Stimulated activated CD8-positive, alpha-beta memory T cell treated with anti-CD3 and anti-CD28 coated beads, Interleukin-12 subunit alpha, Interleukin-12 subunit beta, amount 100 ng/mL, for 1 hour (primary cell): ENCODE measurements around the gene CCDC141.
"Not testable (repeated sequence)": the region's sequence is repeated elsewhere in the genome, so short reads cannot be mapped to it uniquely, and the experiment has no call there.

ENCODE experiments used
- DNase-seq: peaks from one replicate; pipeline ENCODE4 v3.0.0-alpha.2; 2020; ENCODE audit warnings: low read depth

Gene CCDC141, protein sequence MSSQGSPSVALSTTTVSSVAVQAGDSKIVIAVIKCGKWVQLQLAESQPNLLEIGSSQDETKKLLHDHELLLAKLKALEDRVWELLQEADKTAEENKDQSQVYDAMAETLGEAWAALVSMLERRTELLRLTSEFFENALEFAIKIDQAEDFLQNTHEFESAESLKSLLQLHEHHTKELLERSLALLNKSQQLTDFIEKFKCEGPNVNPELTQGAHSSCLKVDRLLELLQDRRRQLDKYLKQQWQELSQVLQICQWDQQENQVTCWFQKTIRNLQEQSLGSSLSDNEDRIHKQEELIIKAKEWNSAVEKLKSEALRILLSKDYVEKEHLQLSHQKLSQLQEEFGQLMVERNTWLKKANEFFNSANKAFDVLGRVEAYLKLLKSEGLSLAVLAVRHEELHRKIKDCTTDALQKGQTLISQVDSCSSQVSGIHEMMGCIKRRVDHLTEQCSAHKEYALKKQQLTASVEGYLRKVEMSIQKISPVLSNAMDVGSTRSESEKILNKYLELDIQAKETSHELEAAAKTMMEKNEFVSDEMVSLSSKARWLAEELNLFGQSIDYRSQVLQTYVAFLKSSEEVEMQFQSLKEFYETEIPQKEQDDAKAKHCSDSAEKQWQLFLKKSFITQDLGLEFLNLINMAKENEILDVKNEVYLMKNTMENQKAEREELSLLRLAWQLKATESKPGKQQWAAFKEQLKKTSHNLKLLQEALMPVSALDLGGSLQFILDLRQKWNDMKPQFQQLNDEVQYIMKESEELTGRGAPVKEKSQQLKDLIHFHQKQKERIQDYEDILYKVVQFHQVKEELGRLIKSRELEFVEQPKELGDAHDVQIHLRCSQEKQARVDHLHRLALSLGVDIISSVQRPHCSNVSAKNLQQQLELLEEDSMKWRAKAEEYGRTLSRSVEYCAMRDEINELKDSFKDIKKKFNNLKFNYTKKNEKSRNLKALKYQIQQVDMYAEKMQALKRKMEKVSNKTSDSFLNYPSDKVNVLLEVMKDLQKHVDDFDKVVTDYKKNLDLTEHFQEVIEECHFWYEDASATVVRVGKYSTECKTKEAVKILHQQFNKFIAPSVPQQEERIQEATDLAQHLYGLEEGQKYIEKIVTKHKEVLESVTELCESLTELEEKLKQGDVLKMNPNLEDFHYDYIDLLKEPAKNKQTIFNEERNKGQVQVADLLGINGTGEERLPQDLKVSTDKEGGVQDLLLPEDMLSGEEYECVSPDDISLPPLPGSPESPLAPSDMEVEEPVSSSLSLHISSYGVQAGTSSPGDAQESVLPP (N-terminal part only)

DNA sequence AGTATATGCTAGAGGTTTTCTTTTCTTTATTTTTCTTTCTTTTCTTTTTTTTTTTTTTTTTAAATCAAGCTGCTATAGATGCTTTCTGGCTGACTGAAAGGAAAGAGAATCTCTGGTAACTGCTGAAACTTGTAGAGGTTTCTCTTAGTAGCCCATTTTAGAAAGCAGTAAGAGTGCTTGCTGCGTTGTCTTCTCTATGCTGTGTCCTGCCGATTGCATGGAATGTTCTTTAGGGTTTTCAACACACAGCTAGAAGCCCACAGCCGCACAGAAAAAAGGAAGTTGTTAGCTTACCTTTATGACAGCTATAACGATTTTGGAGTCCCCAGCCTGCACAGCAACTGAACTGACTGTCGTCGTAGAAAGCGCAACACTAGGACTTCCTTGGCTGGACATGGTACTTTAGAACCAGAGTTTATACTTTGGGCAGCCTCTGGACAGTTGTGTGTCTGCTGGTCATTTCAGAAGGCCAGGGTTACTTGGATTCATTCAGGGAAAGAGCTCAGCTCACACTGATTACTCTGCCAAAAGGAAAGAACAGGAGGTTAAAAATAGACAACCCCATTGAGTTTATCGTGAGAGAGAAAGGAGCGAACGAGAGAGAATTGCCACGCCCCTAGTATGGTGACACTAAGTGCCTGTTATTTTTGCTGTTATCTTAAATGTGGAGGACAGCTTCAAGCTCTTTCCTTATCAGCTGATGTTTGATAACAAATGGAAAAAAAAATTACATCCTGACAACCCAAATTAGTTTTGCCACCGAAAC, at the start of gene CCDC141:
Gene CCDC141, minus strand, starts transcription at position 592 of the 766 bp plus-strand sequence. Its CDS starts 196 bp downstream, at position 396.
- DNase-seq, result no peak

DNA sequence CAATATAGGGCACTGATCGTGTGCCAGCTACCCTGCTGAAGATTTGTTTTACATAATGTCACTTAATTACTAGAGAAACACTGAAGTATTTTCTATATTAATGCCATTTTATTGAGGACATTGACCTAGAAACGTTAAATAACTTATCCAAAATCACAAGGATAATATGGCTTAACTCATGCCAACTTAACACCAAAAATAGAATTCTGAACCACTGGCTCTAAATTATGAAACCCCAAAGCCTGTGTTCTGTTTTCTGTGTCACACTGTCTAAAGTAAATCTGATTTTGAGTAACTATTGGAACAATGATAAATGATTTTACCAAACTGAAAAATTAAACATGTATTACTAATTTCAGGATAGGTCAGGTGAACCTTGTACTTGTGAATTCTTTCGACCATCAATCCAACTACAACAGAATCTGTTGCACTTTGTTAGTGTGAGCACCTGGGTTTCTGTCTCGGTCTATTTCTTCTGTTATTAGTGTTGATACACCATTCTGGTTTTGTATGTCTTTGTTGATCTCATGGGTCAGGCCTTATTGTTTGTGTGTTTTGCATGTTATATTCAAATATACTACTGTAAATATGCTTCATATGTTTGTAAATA, 48.2 kb upstream of the CCDC141 start:
- no peak for DNase-seq

DNA sequence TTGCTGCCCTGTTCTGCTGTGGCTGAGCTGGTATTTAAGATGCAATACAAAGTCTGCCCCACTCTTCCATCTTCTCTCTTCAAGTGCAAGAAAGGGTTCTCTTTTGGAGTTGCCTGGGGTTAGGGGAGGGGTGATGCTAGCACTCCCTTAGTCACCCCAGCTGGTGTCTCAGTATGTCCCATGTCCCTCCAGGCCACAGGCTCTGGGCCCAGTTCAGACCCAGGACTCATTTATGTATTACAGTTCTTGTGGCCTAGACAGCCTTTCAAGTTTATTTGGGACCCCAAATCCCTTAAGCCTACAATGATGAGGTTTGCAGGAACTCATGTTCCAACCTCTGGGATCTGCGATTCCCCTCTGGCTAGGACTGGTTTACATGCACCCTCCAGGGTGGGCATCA, 47.2 kb upstream of the CCDC141 start:
- DNase-seq, result no peak

DNA sequence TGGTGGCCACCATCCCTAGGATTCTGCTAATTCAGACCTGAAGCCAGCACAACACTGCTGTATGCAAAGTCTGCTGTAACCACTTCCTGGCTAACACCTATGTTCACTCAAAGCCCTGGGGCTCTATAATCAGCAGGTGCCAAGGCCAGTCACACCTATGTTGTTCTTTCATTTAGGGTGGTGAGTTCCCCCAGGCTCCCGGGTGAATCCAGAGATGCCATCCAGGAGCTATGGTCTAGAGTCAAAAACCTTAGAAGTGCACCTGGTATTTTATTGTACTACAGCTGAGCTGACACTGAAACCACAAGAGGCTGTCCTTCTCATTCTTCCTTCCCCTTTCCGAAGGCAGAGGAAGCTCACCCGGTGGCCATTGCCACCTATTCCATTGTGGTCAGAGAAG, 46.2 kb upstream of the CCDC141 start:
- DNase-seq, result no peak

DNA sequence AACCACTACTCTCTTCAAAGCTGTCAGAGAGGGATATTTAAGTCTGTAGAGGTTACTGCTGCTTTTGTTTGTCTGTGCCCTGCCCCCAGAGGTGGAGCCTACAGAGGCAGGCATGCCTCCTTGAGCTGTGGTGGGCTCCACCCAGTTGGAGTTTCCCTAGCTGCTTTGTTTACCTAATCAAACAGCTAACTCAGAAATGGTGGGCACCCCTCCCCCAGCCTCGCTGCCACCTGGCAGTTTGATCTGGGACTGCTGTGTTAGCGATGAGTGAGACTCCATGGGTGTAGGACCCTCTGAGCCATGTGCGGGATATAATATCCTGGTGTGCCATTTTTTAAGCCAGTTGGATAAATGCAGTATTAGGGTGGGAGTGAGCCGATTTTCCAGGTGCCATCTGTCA, 43.0 kb upstream of the CCDC141 start:
- DNase-seq, result not testable (repeated sequence)

DNA sequence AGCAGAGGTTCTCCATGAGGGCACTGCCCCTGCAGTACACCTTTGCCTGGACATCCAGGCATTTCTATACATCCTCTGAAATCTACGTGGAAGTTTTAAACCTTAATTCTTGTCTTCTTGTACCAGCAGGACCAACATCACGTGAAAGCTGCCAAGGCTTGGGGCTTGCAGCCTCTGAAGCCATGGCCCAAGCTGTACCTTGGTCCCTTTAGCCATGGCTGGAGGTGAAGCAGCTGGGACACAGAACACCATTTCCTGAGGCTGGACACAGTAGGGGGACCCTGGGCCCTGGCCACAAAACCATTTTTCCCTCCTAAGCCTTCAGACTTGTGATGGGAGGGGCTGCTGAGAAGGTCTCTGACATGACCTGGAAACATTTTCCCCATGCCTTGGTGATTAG, 32.8 kb upstream of the CCDC141 start:
- no peak for DNase-seq

DNA sequence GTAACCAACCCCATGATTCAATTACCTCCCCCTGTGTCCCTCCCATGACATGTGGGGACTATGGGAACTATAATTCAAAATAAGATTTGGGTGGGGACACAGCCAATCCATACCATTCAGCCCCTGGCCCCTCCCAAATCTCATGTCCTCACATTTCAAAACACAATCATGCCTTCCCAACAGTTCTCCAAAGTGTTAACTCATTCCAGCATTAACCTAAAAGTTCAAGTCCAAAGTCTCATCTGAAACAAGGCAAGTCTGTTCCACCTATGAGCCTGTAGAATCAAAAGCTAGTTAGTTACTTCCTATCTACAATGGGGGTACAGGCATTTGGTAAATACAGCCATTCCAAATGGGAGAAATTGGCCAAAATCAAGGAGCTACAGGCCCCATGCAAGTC, 32.0 kb upstream of the CCDC141 start:
- DNase-seq, result no peak

DNA sequence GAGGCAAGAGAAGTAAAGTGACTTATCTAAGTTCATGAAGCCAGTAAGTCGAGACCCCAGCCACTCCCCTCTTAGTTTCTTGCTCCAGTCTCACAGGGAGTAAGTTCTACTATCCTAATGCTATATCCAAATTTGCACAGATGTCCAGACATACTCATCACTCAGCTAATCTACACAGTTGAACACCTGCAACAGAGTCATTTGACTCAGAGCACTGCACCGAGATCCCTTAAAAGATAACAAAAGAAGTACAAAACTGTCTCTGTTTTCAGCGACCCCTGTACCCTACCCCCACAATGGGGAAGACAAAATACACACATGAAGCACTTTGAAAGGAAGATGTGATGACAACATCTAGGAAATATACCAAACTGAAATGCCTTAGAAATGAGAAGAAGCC, 22.6 kb upstream of the CCDC141 start:
- DNase-seq, result no peak

DNA sequence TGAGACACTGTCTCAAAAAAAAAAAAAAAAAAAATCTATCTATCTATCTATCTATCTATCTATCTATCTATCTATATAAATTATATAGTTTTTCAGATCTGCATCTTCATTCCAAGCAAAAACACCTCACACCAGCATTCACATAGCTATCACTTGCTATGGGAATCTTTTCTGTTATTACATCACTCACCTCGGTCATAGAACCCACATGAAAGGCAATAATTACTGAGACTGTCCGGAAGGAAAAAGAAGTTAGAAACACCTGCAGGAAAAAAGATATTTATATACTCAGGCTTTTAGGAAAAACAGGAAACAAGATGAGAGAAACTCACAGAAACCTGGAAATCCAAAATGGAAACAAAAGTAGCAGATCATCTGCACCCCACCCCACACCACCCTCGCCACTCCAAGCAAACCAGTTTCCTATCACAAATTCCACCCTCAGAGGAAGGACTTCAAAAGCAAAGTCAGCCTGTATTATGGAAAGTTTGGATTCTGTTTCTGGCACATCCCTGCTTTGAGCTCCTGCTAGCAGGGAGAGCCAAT, 21.9 kb upstream of the CCDC141 start:
- DNase-seq, result no peak

DNA sequence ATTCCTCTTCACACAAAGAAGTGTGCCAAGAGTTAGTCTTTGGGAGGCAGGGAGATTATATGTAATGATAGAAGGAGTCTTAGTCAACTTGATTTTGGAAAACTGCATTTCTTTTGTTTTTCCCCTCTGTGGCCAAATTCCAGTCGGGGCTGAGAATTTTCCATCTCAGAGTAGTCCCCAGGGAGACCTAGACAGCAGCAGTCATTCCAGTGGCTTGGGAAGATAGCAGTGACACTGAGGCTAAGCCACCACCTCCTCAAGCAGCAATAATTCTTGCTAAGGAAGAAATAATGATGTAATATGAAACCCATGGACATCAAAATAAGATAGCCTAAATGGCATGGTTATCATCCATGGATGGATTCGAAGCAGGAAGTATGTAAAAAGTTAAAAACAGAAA, 21.0 kb upstream of the CCDC141 start:
- DNase-seq, result no peak

DNA sequence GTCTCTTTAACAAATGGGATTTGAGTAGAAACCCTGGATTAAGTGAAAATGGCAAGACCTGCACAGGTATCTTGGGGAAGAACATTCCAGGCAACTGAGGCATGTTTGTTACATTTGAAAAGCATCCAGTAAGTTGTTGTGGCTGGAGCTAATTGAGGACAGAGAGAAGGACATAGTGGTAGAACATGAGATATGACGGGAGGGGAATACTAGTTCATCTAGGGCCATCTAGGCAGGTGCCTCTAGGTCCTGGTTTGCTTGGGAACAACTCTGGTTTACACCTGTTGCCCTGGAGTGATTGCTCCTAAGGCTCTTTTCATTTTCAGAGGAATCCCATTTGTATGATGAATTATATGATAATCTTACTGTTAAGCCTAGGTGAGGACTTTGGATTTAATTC, 19.7 kb upstream of the CCDC141 start:
- no peak for DNase-seq

DNA sequence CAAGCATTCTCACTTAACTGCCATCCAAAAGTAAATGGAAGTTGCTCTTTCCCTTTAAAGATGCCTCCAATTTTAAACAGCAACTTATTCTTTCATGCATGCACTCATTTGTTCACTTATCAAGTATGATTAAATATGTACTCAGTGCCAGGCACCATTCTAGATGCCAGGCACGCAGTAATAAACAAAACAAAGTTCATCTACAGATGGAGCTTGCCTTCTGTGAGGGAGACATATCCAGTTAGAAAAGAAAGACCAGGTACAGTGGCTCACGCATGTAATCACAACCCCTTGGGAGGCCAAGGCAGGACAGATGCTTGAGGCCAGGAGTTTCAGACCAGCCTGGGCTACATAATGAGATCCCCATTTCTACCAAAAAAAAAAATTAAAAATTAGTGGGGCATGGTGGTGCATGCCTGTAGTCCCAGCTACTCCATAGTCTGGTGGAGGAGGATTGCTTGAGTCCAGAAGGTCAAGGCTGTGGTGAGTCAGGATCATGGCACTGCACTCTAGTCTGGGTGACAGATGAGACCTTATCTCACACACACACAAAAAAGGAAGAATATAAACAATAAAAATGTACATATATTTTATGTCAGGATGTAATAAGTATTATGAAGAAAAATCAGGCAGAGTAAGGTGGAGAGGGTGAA, 19.2 kb upstream of the CCDC141 start:
- DNase-seq, result no peak

DNA sequence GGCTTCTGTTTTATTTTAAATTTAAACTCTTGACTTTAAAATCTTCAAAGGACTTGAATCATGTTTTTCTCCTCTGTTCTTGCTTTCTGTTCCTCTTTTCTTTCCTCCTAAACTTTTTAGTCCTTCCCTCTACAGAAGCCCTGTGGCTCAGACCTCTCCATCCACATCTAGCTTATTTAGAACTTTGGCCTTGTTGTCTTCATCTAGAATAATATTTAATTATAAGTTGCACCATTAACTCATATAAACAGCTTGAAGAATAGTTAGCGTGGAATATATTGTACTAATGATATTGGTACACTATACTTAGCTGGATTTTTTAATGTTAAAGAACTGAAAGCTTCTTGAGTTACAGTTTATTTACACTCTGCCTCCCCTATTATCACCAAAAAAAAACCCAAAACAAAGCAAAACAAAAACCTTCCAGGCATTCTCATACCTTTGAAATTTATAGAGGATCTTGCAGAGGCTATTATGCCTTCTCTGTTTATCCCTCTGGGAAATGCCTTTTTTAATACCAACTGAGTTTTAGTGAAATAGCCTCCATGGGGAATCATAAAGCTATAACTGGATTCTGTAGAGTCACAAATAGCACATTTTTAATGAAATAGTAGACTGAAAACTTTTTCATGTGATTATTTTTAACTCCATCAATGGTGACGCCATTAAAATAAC, 9.2 kb upstream of the CCDC141 start:
- no peak for DNase-seq

DNA sequence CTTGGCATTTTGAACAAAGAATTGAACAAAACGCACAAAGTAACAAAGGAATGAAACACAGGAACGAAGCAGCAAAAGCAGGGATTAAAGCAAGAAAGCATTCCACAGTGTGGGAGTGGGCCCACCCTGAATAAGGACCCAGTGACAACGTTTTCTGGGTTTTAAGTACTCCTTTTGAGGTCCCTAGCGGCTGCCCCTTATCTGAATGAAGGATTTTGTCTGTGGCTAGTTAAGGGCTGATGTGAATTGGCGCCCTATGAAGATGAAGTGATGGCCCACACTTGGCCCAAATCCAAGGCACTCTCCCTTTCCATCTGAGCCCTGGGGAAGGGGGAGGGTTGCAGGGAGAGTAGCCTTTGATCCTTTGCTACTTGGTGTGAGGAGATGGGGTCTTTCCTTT, 7.8 kb upstream of the CCDC141 start:
- no peak for DNase-seq

DNA sequence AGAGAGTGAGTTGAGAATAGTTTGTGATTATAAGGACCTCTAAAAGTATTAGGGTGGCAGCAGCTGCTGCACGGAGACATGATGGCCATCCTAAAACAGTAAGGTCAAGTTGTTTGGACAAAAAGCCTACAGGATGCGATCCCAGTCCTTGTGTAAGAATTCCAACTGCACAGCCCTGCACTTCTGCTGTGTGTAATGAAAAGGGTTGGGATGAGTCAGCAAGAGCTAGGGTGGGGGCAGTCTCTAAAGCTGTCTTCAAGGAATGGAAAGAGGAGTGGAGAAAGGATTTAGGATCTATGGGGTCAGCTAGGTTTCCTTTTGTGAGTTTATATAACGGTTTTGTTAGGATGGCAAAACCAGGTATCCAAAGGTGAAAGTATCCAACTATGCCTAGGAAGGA, 3.6 kb upstream of the CCDC141 start:
- not testable (repeated sequence) for DNase-seq

DNA sequence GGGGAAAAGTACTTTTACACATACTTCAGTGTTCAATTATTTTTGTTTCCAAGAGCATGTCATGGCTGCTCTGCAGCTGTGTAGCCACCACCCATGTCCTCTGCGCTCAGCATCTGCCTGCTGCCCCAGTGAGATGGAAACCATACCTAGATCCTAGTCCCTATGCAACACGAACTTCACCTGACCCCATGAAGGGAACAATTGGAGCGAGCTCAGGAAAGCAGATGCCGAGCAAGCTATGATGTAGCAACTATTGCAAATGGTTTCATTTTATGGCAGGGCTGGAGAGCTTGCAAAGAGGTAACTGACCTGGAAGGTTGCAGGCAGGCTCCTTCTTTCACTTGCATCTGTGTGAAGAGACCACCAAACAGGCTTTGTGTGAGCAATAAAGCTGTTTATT, 1.3 kb upstream of the CCDC141 start:
- no peak for DNase-seq

DNA sequence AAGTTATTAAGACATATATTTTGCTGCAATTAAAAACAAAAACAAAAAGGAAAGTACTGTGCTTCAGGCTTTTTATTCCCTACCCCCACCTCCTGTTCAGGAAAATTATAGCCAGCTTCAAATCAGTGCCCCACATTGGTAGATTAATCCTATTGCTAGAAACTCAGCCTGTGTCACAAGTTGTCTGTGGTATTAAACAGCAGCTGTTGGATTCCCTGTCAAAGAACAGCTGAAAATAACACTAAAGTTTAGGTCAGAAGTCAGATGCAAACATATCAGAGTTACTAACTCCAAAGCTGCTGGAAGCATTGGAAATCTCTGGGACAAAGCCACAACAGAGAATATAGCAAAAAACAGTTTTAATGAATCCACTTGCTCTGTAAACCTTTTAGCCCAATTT, 818 bp upstream of the CCDC141 start:
- no peak for DNase-seq

DNA sequence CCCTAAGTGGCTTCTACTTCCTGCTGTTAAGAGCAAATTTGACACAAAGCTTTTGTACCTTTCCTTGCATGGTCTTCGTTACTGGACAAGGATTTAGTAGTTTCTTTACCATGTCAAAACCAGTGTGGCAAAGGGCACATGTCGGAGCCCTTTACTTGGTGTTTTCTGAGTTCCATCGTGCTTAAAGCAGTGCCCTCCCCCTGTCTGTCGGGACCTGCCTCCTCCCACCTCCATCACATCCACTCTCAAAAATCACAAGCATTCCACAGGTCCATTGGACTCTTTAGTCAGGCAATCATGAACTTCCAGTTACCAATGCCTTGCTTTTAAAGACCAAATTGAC, 763 bp downstream of the CCDC141 start:
- DNase-seq, result no peak

DNA sequence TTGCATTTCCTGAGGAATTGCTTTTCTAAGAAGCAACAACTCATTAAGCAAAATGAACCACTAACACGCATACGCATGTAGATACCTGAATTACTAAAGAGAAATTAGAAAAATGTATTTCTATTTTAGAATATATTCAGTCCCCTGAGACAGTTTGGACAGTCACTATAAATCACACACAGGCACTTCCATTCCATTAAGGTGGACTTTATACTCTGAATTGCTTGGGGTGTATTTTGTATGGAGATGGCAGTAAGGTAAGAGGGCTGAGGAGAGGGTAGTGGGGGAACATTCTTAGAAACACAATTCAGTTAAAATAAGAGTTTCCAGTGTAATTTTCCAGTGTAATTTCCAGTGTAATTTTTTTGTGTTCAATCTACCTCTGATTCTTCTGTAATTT, 1.8 kb downstream of the CCDC141 start:
- no peak for DNase-seq

DNA sequence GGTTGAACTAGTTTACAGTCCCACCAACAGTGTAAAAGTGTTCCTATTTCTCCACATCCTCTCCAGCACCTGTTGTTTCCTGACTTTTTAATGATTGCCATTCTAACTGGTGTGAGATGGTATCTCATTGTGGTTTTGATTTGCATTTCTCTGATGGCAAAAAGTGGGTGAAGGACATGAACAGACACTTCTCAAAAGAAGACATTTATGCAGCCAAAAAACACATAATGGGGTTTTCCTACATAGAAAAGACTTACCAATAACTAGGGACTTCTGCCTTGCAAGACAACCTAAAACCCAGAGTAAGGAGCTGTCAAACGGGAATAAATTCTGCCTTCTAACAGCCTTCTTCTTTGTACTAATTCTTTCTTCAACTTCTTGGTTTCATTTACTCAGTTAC, 4.3 kb downstream of the CCDC141 start:
- DNase-seq, result not testable (repeated sequence)
